DMS153 treated with DMSO at 0.1 percent for 48 hours (cell line): ENCODE data around the gene ZG16B.

Experiments used
- DNase-seq: peaks from one replicate; lab custom pipeline; 2025; ENCODE audit not compliant: unreplicated experiment; lab: John Stamatoyannopoulos, UW

Gene ZG16B

DNA sequence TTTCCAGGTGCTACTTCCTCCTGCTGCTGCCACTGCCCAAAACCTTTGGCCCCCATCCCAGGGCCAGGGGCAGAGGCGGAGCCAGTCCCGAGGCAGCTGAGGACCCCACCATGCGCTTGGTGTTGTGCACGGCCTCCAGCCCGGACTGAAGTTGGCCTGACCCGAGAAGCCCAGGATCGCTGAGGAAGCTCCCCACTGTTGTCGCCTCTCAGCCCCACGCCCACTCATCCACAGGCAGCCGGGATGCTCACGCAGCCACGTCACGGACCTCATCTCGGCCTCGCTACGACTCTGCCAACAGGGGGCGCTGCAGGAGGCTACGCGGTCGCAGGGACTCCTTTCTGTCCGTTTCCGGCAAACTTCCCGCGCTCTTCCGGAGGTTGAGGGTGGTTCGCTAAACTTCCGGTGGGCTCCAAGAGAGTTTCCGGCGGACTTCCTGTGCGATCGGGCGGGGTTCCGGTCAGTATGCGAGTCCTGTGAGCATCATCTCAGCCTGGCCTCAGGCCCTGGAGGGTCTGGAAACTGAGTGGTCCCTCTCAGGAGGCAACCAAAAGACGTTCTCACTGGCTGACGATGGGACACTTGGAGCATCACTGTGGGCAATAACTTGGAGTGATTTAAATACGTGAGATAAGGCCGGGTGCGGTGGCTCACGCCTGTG is 12.4 kb downstream of the ZG16B start:
- no peak for DNase-seq

GRCh38 chr16:2843526-2843925 is 13.4 kb downstream of the ZG16B start:
- no peak for DNase-seq

DNA sequence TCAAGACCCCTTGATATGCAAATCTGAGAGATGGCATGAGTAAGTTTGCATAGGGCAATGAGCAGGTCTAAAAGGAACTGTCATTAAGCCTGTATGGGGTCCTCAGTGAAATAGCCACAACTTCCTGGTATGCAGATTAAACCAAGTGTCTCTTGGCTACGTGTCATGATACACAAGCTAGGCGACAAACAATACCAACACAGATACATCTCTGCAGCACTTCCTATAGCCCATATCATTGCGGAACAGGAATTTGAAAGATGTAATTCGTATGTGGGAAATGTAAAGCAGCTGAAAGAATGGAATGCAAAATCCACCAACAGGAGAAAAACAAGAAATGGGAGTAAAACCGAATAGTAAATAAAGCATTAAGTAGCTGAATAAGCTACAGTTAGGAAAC is 15.0 kb downstream of the ZG16B start:
- no peak for DNase-seq

- no peak for DNase-seq
These were observed 16.6 kb downstream of the ZG16B start for GRCh38 chr16:2846511-2847310.

DNA sequence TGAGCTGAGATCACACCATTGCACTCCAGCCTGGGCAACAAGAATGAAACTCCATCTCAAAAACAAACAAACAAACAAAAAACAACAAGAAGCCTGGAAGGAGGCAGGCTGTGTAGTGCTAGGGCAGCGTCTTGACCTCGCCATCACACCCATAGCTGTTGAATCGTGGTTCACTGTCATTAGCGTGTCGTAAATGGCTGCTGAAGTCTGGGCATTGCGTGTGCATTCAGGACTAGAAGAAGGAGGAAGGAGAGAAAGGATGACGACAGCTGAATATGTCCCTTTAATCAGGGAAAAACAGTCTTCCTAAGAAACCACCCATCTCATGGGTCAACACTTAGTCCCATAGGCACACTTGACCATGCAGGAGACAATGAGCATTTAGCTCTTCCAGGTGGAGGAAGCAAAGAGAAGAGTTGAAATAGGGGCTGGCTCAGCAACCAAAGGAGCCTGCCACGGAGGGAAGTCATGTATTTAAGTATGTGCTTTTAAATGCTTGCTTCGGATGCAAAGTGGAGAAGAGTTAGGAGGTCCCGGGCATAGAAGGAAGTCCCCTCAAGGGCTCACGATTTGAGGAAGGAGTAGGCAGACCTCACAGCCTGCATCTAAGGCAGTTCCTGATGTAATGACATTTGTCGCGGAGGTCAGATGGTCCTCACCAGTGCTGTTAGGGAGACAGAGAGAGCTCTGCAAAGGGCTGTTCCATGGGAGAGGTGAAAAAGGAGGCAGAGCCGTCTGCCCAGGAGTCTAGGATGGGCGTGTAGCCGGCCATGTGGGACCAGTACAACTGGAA is 19.0 kb downstream of the ZG16B start:
- no peak for DNase-seq

DNA sequence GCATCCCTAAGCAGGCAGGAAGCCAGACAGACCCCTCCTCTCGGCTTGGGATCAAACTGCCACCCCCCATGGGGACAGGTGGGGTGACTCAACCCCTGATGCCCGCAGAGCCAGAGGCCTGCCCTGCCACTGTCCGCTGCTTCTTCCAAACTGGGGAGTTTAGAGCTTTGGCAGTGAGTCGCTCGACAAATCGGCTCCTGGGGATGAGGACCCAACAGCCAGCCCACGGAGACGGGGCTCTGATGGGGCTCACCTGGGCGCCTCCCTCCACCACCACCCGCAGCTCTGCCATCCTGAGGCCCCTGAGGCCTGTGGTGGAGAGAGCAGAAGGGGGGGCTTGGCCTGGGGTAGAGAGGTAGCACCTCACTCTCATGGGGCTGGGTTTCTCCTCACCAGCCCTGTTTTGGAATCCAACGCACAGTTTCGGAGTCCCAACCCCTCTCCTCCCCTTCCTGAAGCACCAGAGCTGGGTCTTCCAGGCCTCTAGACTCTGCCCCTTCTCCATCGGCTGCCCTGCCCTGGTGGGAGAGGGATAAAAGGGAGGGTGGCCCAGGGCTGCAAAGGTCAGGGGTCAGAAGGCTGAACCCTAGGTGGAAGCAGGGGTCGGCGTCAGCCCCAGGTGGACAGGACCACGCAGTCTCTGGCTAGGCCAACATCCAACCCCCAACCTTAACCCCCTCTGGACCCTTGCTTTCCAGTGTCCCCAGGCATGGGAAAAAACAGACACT is 22.1 kb downstream of the ZG16B start:
- DNase-seq: no peak

DNA sequence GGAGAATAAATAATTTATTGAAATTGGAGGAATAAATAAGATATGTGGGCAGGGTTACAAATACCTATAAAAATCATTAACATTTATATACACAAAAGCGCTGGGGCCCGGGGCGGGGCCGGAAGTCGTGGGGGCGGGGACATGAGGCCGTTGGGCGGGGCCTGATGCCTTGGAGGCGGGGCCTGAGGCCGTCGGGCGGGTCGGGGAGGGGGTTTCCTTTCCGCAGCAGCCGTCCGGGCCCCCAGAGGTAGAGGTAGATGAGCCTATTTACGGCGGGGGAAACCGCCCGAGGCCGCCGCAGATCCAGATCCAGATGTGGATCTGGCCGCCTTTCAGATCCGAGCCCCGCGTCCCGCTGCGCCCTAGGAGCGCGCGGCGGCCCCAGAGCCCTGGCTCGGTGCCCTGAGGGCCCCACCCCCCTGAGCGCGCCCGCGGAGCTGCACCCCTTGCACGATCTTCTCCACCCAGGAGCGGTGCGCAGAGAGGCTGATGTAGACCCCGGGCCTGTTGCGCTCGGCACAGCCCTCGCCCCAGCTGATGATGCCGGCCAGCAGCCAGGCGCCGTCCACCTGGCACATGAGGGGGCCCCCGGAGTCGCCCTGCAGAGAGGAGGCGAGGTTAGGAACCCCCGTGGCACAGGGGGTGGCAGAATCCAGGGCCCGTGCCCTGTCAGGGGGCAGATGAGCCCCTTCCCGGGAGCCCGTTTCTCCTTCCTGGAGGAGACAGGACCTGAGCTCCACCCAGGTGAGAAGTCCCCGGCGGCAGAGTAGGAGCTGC is 22.8 kb downstream of the ZG16B start:
- DNase-seq: no peak

GRCh38 chr16:2853531-2854073 is 23.5 kb downstream of the ZG16B start:
- DNase-seq: no peak

GRCh38 chr16:2854700-2855309 is 24.7 kb downstream of the ZG16B start:
- DNase-seq: no peak

DNA sequence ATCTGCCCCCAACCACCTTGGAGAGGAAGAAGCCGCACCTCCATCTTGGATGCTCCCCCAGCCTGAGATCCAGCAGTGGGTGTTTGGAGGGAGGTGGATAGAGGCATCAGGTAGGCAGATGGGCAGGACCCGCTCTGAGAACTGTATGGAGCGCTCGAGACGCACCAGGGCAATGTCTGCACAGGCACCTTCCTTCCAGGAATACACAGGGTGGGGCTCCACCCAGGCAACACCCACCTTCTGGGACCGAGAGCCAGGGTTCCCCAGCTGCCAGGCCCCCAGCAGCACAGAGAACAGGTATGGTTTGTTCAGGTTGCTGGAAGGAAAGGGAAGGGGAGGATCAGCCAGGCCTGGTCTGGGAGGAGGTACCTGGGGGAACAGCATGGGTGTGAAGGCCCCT is 25.4 kb downstream of the ZG16B start:
- no peak for DNase-seq

DNA sequence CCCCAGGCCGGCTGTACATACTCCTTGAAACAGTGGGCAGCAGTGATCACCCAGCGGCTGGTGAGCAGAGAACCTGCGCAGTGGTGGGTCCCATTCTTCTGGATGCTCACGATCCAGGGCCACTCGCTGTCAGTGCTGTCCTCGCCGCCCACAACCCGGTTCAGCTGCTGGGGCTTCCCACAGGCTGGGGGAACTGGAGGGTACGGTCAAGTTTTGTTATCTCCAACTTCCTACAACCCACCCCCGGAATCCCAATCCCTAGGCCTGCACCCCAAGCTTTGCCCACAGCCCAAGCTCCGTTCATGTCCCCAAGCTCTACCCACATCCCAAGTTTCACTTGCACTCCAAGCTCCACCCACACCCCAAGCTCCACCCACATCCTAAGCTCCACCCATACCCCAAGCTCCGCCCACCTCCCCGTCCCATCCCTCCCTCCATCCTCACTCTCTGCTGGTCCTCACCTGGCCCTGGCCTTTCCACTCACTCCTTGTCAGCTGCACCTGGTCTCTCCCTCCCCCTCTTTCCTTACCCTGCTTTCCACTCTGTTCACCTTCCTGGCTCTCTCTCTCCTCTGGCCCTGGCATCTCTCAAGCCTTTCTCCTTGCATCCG is 26.1 kb downstream of the ZG16B start:
- no peak for DNase-seq

GRCh38 chr16:2856686-2857450 is 26.8 kb downstream of the ZG16B start:
- DNase-seq: no peak

- peak; percentile 11 for DNase-seq
These were observed 27.5 kb downstream of the ZG16B start, which contains the start of gene PRSS22 for GRCh38 chr16:2857451-2858244. TSS of gene PRSS22 (minus strand) at chr16:2858170. CDS start at chr16:2858104, 66 bp downstream.

DNA sequence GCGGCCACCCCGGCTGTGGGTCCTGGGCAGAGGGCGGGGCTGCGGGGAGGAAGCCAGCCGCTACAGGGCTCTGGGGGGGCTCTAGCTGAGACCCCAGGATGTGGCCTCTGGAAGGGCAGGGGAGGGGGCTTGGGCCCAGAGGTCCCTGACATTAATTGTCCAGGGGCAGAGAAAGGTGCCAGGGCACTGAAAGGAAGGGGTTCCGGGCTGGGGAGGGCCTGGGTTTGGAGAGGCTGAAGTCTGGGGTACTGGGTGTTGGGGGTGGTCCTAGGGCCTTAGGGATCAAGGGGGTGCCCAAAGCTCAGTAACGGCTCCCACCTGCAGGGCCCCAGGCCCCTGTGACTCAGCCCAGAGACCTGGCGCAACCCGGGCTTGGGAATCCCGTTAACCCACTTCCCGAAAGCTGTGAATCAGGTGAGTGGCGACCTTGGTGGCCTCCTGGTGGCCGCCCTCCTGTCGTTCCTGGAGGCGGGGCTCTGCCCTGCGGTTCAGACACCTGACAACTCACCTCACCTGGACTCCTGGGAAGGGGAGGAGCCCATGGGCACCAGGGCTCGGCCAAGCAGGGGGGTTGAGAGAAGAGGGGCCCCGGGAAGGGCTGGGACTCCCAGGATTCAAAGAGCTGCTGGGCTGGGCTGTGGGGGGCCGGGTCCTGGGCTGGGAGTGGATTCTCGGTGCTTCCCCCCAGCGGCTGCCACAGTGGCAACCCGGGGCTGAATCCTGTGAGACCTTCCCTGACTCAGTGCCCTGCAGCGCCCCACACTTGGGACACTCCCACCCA is 28.3 kb downstream of the ZG16B start:
- peak; percentile 44 for DNase-seq

DNA sequence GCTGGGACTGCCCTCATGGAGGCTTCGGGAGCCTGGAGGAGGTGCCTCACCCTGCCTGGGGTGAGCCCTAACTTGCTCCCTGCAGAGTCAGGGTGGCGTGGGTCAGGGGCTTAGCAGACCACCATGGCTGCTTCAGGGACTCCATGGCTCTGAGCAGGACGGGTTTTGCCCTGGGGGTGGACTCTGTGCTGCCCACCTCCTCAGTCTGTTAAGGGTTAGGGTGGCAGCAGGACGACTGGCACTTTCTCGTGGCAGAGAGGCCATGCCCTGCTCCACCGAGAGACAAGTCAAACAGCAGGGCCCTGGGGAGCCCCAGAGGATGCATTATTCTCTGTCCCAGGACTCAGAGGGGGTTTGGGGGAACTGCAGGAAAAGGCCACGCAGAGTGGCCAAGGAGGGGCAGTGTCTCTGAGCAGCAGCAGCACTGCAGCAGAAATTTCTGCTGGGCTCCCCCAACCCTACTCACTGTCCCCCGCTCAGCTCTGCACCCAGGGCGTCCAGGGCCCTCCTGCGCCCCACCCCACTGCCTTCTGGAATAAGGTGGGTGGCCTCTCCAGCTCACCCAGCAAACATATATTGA is 29.7 kb downstream of the ZG16B start:
- no peak for DNase-seq

- no peak for DNase-seq
These were observed 30.9 kb downstream of the ZG16B start for GRCh38 chr16:2860826-2861567.
